Loucy (cell line): ENCODE results near the gene HEG1.

Source experiments
- H2AFZ ChIP-seq: fragments of 200-600 bp; sonication (generic); 2 replicates; pipeline ENCODE4 v1.6.0; 2016; ENCODE audit warnings: antibody characterized with exemption, mild to moderate bottlenecking, low read length, moderate library complexity
- H3F3A ChIP-seq: fragments of 200-600 bp; 2 replicates; pipeline ENCODE4 v1.6.0; 2016; ENCODE audit warnings: antibody characterized with exemption, low read depth, mild to moderate bottlenecking
- H3K27me3 ChIP-seq: fragments of 200-600 bp; sonication (generic); 2 replicates; pipeline ENCODE4 v1.6.1; 2014; ENCODE audit warnings: low read length, mild to moderate bottlenecking; ENCODE audit not compliant: insufficient read depth, poor library complexity, severe bottlenecking
- H3K36me3 ChIP-seq: fragments of 200-600 bp; sonication (generic); 2 replicates; pipeline ENCODE4 v1.6.1; 2016; ENCODE audit warnings: low read length; ENCODE audit not compliant: insufficient read depth
- H3K4me1 ChIP-seq: fragments of 200-600 bp; sonication (generic); 2 replicates; pipeline ENCODE4 v1.5.1; 2014; ENCODE audit warnings: low read length, mild to moderate bottlenecking; ENCODE audit not compliant: insufficient read depth, poor library complexity, severe bottlenecking
- H3K4me2 ChIP-seq: fragments of 200-600 bp; sonication (generic); 2 replicates; pipeline ENCODE4 v1.6.0; 2014; ENCODE audit warnings: antibody characterized with exemption, low read length, low read depth, mild to moderate bottlenecking; ENCODE audit not compliant: poor library complexity, severe bottlenecking
- H3K4me3 ChIP-seq: fragments of 200-600 bp; sonication (generic); 2 replicates; pipeline ENCODE4 v1.5.1; 2014; ENCODE audit warnings: low read length, mild to moderate bottlenecking, mixed read lengths; ENCODE audit not compliant: poor library complexity, severe bottlenecking
- H3K79me2 ChIP-seq: fragments of 200-600 bp; sonication (generic); 2 replicates; pipeline ENCODE4 v1.6.1; 2014; ENCODE audit warnings: low read length; ENCODE audit not compliant: insufficient read depth
- H3K9ac ChIP-seq: fragments of 200-600 bp; sonication (generic); 2 replicates; pipeline ENCODE4 v1.6.0; 2014; ENCODE audit warnings: mild to moderate bottlenecking, low read depth, low read length, moderate library complexity; ENCODE audit not compliant: poor library complexity, severe bottlenecking
- H3K9me2 ChIP-seq: fragments of 200-600 bp; sonication (generic); replicated peaks from 2 replicates; pipeline ENCODE4 v1.6.1; 2016; ENCODE audit warnings: low read depth, low read length, mixed read lengths
- H3K9me3 ChIP-seq: fragments of 200-600 bp; sonication (generic); 2 replicates; pipeline ENCODE4 v1.6.1; 2014; ENCODE audit warnings: mild to moderate bottlenecking, antibody characterized with exemption, low read length, low read depth; ENCODE audit not compliant: insufficient read depth
- H4K20me1 ChIP-seq: fragments of 200-600 bp; sonication (generic); 2 replicates; pipeline ENCODE4 v1.6.0; 2014; ENCODE audit warnings: antibody characterized with exemption, low read length, mild to moderate bottlenecking; ENCODE audit not compliant: insufficient read depth, poor library complexity, severe bottlenecking
- CTCF ChIP-seq: fragments of 200-600 bp; sonication (generic); conservative IDR thresholded peaks from 2 replicates; pipeline ENCODE4 v1.5.1; 2014; ENCODE audit warnings: mild to moderate bottlenecking, antibody characterized with exemption, low read length
- EZH2phosphoT487 ChIP-seq: fragments of 200-600 bp; IDR thresholded peaks from 2 replicates; pipeline ENCODE4 v1.6.1; 2018; ENCODE audit warnings: antibody characterized with exemption, mild to moderate bottlenecking, moderate library complexity, borderline replicate concordance

Gene HEG1

GRCh38 chr3:124918524-124918923, 137.3 kb downstream of the HEG1 start:
- H4K20me1 ChIP-seq = no peaks in the 10 kb centered on the region
- H3K4me2 ChIP-seq = no peak overlapping the region
- H3K36me3 ChIP-seq = no peaks in the 10 kb centered on the region
- H3K4me1 ChIP-seq = no peaks in the 10 kb centered on the region
- no peaks in the 10 kb centered on the region for H3K9me2 ChIP-seq
- H3K9me3 ChIP-seq = no peaks in the 10 kb centered on the region
- H3K9ac ChIP-seq = no peak overlapping the region
- no peaks in the 10 kb centered on the region for H3F3A ChIP-seq
- TF ChIP-seq EZH2phosphoT487 = no peak
- H3K4me3 ChIP-seq = no peak overlapping the region
- H3K27me3 ChIP-seq = no peaks in the 10 kb centered on the region
- H2AFZ ChIP-seq = no peak overlapping the region
- H3K79me2 ChIP-seq = no peaks in the 10 kb centered on the region

DNA sequence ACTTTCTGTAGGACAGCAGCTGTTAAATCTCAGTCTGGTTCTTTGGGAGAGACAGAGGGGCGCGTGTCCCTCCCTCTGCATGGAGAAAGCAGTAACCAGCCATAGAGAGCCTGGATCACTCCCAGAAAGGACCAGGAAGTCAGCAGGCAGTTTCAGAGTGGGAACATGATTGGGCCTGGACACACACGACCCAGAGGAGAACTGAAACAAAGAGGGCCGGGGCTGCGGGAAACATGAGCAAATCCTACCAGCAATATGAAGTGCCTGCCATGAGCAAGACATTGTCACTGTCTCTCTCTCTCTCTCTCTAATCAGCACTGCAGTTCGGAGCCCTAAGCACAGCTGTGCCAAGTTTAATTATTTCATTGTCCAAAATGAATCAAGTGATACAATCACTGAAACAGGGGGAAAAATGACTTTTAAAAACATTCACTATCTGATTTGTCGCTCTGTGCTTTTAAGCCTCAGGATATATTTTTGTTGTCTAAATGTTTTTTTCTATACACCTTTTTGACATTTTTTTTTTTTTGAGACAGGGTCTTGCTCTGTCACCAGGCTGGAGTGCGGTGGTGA, 138.9 kb downstream of the HEG1 start:
- no peaks in the 10 kb centered on the region for H4K20me1 ChIP-seq
- H3K36me3 ChIP-seq = no peaks in the 10 kb centered on the region
- H3K9me2 ChIP-seq = no peaks in the 10 kb centered on the region
- no peak overlapping the region for H3K4me2 ChIP-seq
- no peak overlapping the region for H3K9ac ChIP-seq
- H3K4me1 ChIP-seq = no peaks in the 10 kb centered on the region
- no peaks in the 10 kb centered on the region for H3K27me3 ChIP-seq
- H3F3A ChIP-seq = no peaks in the 10 kb centered on the region
- H3K79me2 ChIP-seq = no peaks in the 10 kb centered on the region
- H3K9me3 ChIP-seq = no peaks in the 10 kb centered on the region
- H3K4me3 ChIP-seq = no peak overlapping the region
- H2AFZ ChIP-seq = no peak overlapping the region
- no peak for TF ChIP-seq EZH2phosphoT487
- no peak for TF ChIP-seq CTCF
